Ectodermal cell (in vitro differentiated cells): Measurements from ENCODE around the gene RSAD2.

Experiments
- H3K27ac ChIP-seq: 2 replicates; pipeline ENCODE4 v1.7.0; 2013; ENCODE audit warnings: mild to moderate bottlenecking, low read depth, low read length; ENCODE audit not compliant: insufficient read depth, poor library complexity, severe bottlenecking
- H3K27me3 ChIP-seq: 2 replicates; pipeline ENCODE4 v1.7.0; 2013; ENCODE audit warnings: mild to moderate bottlenecking, low read length; ENCODE audit not compliant: insufficient read depth, control insufficient read depth, poor library complexity, severe bottlenecking
- H3K36me3 ChIP-seq: one replicate; pipeline ENCODE4 v1.7.0; 2013; ENCODE audit warnings: low read length; ENCODE audit not compliant: control insufficient read depth, insufficient read depth
- H3K4me1 ChIP-seq: one replicate; pipeline ENCODE4 v1.7.0; 2013; ENCODE audit warnings: low read length; ENCODE audit not compliant: control insufficient read depth, insufficient read depth
- H3K4me3 ChIP-seq: 2 replicates; pipeline ENCODE4 v1.7.0; 2013; ENCODE audit warnings: low read depth, low read length, control low read depth; ENCODE audit not compliant: insufficient read depth
- H3K9me3 ChIP-seq: 2 replicates; pipeline ENCODE4 v1.7.0; 2013; ENCODE audit warnings: mild to moderate bottlenecking, low read length, moderate library complexity; ENCODE audit not compliant: control insufficient read depth
- WGBS, 2 experiments: methylation state at CpG; one replicate each; pipeline ENCODE4 v1.1.7; 2013; ENCODE audit warnings: missing lambda C conversion rate in 2 of 2; 5-methylcytosine and 5-hydroxymethylcytosine counted together

The RSAD2 gene

GRCh38 chr2:6915399-6915798, 37.8 kb downstream of the RSAD2 start:
- Histone ChIP-seq H3K27me3 (peaks cover 13% of the 10 kb centered on the region), H3K4me1 (peaks cover 7% of the 10 kb centered on the region), H3K36me3 (no peaks in the 10 kb centered on the region), H3K27ac (no peak overlapping the region), H3K9me3 (no peaks in the 10 kb centered on the region), H3K4me3 (no peak overlapping the region)
- WGBS, 2 experiments: 20 to 23% methylated on average over 2 of the region's 2 CpGs

DNA sequence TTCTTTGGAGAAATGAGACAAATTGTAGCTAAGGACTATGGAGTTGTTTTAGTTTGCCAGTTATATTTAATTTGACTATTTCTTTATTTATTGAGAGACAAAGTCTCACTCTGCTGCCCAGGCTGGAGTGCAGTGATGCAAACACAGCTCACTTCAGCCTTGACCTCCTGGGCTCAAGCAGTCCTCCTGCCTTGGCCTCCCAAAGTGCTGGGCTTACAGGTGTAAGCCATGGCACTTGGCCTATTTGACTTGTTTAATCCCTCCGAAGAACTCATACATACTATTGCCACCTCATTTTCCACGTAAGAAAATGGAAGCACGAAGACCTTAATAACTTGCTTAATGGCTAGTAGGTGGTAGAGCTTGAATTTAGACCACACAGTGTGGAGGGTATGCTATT, 38.6 kb downstream of the RSAD2 start:
- Histone ChIP-seq H3K27ac (no peak overlapping the region), H3K27me3 (peaks cover 13% of the 10 kb centered on the region), H3K4me1 (peaks cover 7% of the 10 kb centered on the region), H3K4me3 (no peak overlapping the region), H3K36me3 (no peaks in the 10 kb centered on the region), H3K9me3 (no peaks in the 10 kb centered on the region)
- WGBS, 2 experiments: 92 to 97% methylated on average over 3 of the region's 3 CpGs

DNA sequence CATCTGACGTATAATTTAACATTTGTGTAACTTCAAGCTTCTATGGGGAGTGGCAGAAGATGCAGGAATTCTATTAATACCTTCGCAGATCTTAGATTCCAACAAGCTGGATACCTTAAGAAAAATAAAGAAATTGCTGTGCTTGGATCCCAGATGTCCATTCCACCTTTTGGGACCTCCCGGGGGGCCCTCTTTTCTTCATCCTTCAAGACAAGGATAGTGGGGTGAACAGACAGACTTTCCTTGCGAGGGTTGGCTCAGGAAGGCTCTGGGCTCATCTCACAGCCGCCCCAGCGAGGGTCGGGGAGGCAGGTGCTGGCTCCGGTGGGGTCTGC, 39.1 kb downstream of the RSAD2 start:
- H3K4me3 ChIP-seq: peak overlapping the region; percentile 55
- peaks cover 13% of the 10 kb centered on the region for H3K27me3 ChIP-seq
- WGBS, 2 experiments: 49 to 50% methylated on average over 8 of the region's 8 CpGs
- H3K9me3 ChIP-seq: no peaks in the 10 kb centered on the region
- H3K4me1 ChIP-seq: peaks cover 7% of the 10 kb centered on the region
- H3K36me3 ChIP-seq: no peaks in the 10 kb centered on the region
- no peak overlapping the region for H3K27ac ChIP-seq

GRCh38 chr2:6917071-6917760, 39.6 kb downstream of the RSAD2 start, which contains the start of gene RNF144A:
Gene RNF144A, plus strand, starts transcription at chr2:6917412. Its CDS starts 79,515 bp downstream, at chr2:6996927.
- Histone ChIP-seq H3K36me3 (no peaks in the 10 kb centered on the region), H3K4me3 (peak within 1 kb of the TSS; percentile 55), H3K4me1 (peaks cover 7% of the 10 kb centered on the region), H3K27ac (no peak within 1 kb of the TSS), H3K27me3 (peaks cover 13% of the 10 kb centered on the region), H3K9me3 (no peaks in the 10 kb centered on the region)
- WGBS, 2 experiments: 2% methylated on average over 90 of the region's 90 CpGs

GRCh38 chr2:6917761-6918421, 40.3 kb downstream of the RSAD2 start:
- peak overlapping the region; percentile 55 for H3K4me3 ChIP-seq
- no peaks in the 10 kb centered on the region for H3K9me3 ChIP-seq
- H3K36me3 ChIP-seq: no peaks in the 10 kb centered on the region
- H3K27ac ChIP-seq: no peak overlapping the region
- H3K4me1 ChIP-seq: peaks cover 7% of the 10 kb centered on the region
- WGBS, 2 experiments: 0 to 1% methylated on average over 68 of the region's 68 CpGs
- peaks cover 13% of the 10 kb centered on the region for H3K27me3 ChIP-seq

DNA sequence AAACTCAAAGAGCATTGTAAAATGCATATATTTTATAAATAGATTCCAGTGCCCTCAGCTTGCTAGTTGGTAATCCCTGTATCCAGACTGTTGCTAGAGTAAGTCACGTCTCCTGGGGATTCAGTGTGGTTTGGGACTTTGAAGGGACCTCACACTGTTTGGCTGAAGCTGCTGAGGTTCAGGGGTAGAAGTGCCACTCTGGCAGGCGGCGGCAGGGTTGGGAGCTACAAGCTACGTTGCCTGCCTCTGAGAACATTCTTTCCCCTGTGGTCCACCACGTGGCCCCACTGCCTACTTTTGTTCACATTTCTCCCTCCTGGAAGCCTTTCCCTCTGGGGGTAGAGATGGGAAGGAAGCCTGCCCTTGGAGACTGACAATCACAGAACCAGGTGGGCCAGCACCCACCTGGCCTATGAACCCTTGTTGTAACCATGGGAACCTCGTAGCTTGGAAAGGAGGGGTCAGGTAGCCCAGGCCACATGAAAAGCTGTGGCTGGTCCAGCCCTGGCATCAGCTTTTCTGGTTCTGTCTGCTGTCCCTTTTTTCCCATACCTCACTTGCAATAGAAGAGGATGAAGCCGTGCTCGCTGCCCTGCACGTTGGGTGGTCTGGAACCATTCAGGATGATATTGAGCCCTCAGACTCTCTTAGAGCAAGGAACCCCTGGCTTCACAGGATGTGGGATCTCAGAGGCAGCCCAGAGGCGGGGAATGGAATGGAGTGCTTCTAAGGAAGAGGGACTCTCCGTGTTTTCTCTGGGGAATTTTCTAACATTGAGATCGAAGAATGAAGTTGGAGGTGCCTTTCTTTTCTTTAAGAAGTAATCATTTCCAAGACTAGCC, 42.5 kb downstream of the RSAD2 start:
- H3K4me3 ChIP-seq: no peak overlapping the region
- H3K36me3 ChIP-seq: no peaks in the 10 kb centered on the region
- H3K27me3 ChIP-seq: peaks cover 13% of the 10 kb centered on the region
- H3K4me1 ChIP-seq: peaks cover 7% of the 10 kb centered on the region
- no peaks in the 10 kb centered on the region for H3K9me3 ChIP-seq
- H3K27ac ChIP-seq: no peak overlapping the region
- WGBS, 2 experiments: 68 to 70% methylated on average over 11 to 12 of the region's 12 CpGs

GRCh38 chr2:6920743-6921064, 43.1 kb downstream of the RSAD2 start:
- peaks cover 13% of the 10 kb centered on the region for H3K27me3 ChIP-seq
- WGBS, 2 experiments: 81 to 97% methylated on average over 3 to 4 of the region's 4 CpGs

GRCh38 chr2:6921321-6921922, 43.8 kb downstream of the RSAD2 start:
- WGBS, 2 experiments: 79 to 82% methylated on average over 11 of the region's 11 CpGs
- peaks cover 10% of the 10 kb centered on the region for H3K27me3 ChIP-seq
- H3K9me3 ChIP-seq: no peaks in the 10 kb centered on the region
- peaks cover 7% of the 10 kb centered on the region for H3K4me1 ChIP-seq
- H3K4me3 ChIP-seq: no peak overlapping the region
- no peaks in the 10 kb centered on the region for H3K36me3 ChIP-seq
- no peak overlapping the region for H3K27ac ChIP-seq

More at GRCh38 chr2:6920743-6921064, 43.1 kb downstream of the RSAD2 start:
- H3K27ac ChIP-seq: no peak overlapping the region
- no peaks in the 10 kb centered on the region for H3K36me3 ChIP-seq
- no peak overlapping the region for H3K4me3 ChIP-seq
- peaks cover 7% of the 10 kb centered on the region for H3K4me1 ChIP-seq
- no peaks in the 10 kb centered on the region for H3K9me3 ChIP-seq

- Histone ChIP-seq H3K4me1 (peaks cover 7% of the 10 kb centered on the region), H3K27ac (no peak overlapping the region), H3K4me3 (no peak overlapping the region), H3K9me3 (no peaks in the 10 kb centered on the region), H3K27me3 (peaks cover 4% of the 10 kb centered on the region), H3K36me3 (no peaks in the 10 kb centered on the region)
- 84 to 92% methylated on average over 8 of the region's 8 CpGs for WGBS, 2 experiments
These were observed 44.7 kb downstream of the RSAD2 start for GRCh38 chr2:6922201-6922656.

DNA sequence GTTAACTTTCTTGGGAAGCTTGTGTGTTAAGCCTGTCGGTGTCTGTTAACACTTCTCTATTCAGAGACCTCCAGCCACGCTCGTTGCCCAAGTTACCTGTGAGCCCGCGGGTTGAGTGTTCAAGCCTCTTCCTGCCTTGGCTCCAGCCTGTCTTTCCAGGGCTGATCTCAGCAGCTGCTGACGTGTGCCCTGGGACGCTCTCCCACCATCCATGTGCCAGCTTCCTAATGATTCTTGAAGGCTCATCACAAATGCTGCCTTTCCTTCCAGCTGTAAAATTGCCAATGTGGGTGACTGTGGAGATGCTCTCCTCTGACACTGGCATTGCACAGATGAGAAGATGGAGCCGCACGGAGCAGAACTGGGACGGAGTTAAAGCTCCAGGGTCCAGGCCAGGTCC, 45.7 kb downstream of the RSAD2 start:
- peaks cover 7% of the 10 kb centered on the region for H3K4me1 ChIP-seq
- 84 to 85% methylated on average over 10 of the region's 10 CpGs for WGBS, 2 experiments
- no peak overlapping the region for H3K4me3 ChIP-seq
- H3K27ac ChIP-seq: no peak overlapping the region
- no peaks in the 10 kb centered on the region for H3K36me3 ChIP-seq
- peaks cover under 1% of the 10 kb centered on the region for H3K27me3 ChIP-seq
- no peaks in the 10 kb centered on the region for H3K9me3 ChIP-seq
